ENCODE data around the gene APBB1. TPM values are rescaled to one million over a fixed set of nuclear protein-coding genes. Genes with fewer than 3 reads are reported as not detected.

APBB1 gene
- total RNA-seq, 8 experiments from 2014 or later, result 21.1 to 131 (median 93.3) TPM

DNA sequence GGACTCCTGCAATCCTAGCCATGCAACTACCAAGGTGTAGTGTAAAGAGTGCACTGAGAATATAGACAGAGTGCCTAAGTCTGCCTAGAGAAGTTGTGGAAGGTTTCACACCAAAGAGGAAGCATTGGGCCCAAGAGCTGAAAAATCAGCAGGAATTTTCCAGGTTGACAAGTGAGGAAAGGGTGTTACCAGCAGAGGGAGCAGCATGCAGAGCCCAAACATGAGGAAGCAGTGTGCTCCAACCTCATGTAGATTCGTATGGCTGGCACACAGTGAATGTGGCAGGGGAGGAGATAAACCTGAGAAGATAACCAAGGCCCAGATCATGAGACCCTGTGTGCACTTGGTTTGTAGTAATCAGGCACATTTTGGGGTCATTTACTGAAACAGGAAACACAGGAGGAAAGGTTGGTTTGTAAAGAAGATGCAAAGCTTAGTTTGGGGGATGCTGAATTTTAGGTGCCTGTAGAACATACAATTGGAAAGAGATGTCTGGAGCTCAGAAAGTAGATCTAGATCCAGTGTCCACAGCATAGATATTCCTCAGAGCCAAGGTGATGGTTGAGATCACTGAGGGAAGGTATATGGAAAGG, 20.2 kb upstream of the APBB1 start:
- 0 to 20% (median 0%) methylated on average over 1 of the region's 1 CpG; no CpG with 5 or more reads in 4 of the 10 experiments for WGBS, 10 experiments
- no peak overlapping the region for H3K4me3 ChIP-seq
- in situ Hi-C loops (cut with MboI; ENCODE audit: low pct_unique_long_range_greater_than_20kb in 2 of 9, low sequenced_read_pairs in 9 of 9, unreplicated experiment in 9 of 9), result no loop called here
- no peaks in the 10 kb centered on the region for H3K4me1 ChIP-seq (replicated peaks in 1 of 2)
- peak; percentile 44 to 85 (median 60) for ATAC-seq (replicated peaks in 6 of 8)
- no peak overlapping the region for H3K27ac ChIP-seq

DNA sequence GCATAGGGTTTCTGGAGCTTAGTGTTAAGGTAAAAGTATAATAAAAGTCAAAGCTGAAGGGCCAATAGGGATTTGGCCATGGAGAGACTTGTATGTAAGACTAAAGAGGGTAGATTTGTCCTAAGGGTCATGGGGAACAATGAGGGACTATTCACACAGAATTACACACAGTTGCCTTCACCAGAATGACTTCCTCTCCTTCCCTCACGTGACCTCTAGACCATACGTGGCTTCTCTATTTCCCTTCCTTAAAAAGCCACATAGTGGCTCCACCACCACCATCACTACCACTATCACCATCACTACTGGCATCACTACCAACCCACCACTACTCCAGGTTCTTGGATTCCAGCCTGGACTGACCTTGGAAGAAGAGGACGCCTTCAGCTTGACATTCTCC, 19.1 kb upstream of the APBB1 start:
- in situ Hi-C loops (cut with MboI; ENCODE audit: low pct_unique_long_range_greater_than_20kb in 2 of 9, low sequenced_read_pairs in 9 of 9, unreplicated experiment in 9 of 9), result no loop called here
- ATAC-seq (replicated peaks in 6 of 8), result no peak
- WGBS, 10 experiments, result 63 to 100% (median 83%) methylated on average over 2 to 3 of the region's 3 CpGs; no CpG with 5 or more reads in 3 of the 10 experiments
- no peaks in the 10 kb centered on the region for H3K4me1 ChIP-seq (replicated peaks in 1 of 2)
- no peak overlapping the region for H3K27ac ChIP-seq
- H3K4me3 ChIP-seq, result no peak overlapping the region

DNA sequence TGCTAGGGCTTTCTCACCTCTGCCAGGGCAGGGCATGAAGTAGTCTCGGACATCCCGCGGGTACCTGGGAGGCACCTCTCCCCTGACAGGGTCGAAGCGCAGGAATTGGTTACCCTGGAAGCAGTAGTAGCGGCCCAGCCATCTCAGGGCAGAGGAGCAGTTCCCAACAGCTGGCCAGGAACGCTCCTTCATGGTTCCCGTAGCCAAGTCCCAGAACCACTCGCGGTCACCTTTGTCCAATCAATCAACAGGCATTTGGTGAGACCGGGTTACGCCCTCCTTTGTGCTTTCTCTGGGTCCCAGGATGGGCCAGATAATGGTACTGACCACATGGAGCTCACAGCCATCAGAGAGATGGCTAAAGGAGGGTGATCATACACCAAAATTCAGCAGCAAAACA, 18.5 kb upstream of the APBB1 start:
- no peak for ATAC-seq (replicated peaks in 6 of 8)
- Histone ChIP-seq H3K27ac (no peak overlapping the region), H3K4me3 (no peak overlapping the region), H3K4me1 (replicated peaks in 1 of 2) (no peaks in the 10 kb centered on the region)
- WGBS, 10 experiments, result 60 to 100% (median 93%) methylated on average over 1 to 9 of the region's 12 CpGs; no CpG with 5 or more reads in 4 of the 10 experiments
- in situ Hi-C loops (cut with MboI; ENCODE audit: low pct_unique_long_range_greater_than_20kb in 2 of 9, low sequenced_read_pairs in 9 of 9, unreplicated experiment in 9 of 9), result no loop called here

DNA sequence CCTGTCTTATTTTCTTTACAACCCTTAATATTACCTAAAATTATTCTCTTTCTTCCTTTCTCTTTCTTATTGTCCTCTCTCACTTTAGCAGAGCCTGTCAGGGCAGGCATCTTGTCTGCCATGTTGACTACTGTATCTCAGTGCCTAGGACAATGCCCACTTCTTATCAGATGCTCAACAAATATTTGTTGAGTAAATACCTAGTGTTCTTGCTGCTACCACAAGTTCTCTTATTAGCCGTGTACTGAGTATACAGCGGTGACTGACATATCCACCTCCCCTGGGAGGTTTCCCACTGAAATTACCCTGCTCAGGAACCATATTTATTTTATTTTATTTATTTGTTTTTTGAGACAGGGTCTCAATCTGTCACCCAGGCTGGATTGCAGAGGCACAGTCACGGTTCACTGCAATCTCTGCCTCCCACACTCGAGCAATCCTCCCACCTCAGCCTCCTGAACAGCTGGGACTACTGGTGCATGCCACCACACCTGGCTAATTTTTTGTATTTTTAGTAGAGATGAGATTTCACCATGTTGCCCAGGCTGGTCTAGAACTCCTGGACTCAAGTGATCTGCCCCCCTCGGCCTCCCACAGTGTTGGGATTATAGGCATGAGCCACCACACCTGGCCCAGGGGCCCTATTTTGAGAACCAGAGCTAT, 15.2 kb upstream of the APBB1 start:
- H3K27ac ChIP-seq, result no peak overlapping the region
- 30 to 100% (median 69%) methylated on average over 1 to 5 of the region's 5 CpGs for WGBS, 10 experiments
- in situ Hi-C loops (cut with MboI; ENCODE audit: low pct_unique_long_range_greater_than_20kb in 2 of 9, low sequenced_read_pairs in 9 of 9, unreplicated experiment in 9 of 9), result no loop called here
- ATAC-seq (replicated peaks in 6 of 8), result peak in 1 of 8 experiments; percentile 49
- H3K4me3 ChIP-seq, result no peak overlapping the region
- no peaks in the 10 kb centered on the region for H3K4me1 ChIP-seq (replicated peaks in 1 of 2)

DNA sequence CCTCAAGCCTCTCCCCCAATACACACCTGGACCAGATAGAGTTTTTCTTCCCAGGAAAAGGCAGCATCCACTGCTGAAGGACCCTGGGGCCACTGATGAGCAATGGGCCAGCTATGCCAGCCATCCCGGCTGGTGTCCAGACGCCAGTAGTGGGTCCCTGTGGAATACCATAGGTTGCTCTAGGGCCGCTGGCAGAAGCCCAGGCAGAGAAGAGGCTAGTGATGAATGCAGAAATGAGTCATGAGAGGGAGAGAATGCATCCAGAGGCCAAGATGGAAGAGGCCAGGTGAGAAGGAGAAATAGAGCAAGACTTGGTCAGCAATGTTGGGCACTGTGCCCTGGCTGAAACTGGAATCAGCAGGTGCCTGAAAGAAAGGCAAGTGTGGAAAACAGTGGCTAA, 13.0 kb upstream of the APBB1 start:
- in situ Hi-C loops (cut with MboI; ENCODE audit: low pct_unique_long_range_greater_than_20kb in 2 of 9, low sequenced_read_pairs in 9 of 9, unreplicated experiment in 9 of 9), result no loop called here
- H3K27ac ChIP-seq, result no peak overlapping the region
- no peak overlapping the region for H3K4me3 ChIP-seq
- ATAC-seq (replicated peaks in 6 of 8), result no peak
- no peaks in the 10 kb centered on the region for H3K4me1 ChIP-seq (replicated peaks in 1 of 2)
- WGBS, 10 experiments, result 12 to 100% (median 55%) methylated on average over 1 to 3 of the region's 3 CpGs; no CpG with 5 or more reads in 3 of the 10 experiments

DNA sequence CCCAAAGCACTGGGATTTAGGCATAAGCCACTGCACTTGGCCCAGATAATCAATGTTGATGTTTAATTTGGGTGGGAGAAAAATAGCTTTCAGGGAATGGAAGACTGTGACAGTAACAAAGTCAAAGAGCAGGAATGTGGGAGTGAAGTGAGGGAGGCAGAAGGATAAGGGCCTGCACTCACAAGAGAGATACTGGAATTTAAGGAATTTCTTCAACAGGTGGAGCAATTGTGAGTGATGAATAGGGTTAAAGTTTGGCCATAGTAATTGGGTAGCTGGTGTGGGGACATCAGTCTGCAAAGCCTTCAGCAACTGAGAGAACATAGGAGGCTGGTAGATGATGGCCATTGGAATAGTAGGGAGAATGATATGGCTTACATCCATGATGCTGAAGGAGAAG, 8.6 kb upstream of the APBB1 start:
- ATAC-seq (replicated peaks in 6 of 8), result no peak
- in situ Hi-C loops (cut with MboI; ENCODE audit: low pct_unique_long_range_greater_than_20kb in 2 of 9, low sequenced_read_pairs in 9 of 9, unreplicated experiment in 9 of 9), result no loop called here
- Histone ChIP-seq H3K4me3 (no peak overlapping the region), H3K27ac (no peak overlapping the region), H3K4me1 (replicated peaks in 1 of 2) (no peaks in the 10 kb centered on the region)

DNA sequence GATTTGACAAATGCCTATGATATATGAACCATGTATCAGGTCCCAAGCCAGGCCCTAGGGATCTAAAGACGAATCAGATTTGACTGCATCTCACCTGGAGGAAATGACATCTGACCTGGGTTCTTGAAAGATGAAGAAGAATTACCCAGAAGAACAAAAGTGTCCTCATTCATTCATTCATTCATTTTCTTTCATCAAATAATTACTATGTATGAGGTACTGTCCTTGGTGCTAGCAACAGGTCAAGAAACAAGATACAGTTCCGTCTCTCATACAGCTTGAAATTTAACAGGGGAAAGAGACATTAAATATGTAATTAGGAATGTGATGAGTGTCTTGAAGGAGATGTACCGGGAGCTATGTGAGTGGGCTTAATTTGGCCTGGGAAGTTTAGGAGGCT, 1.8 kb upstream of the APBB1 start:
- WGBS, 10 experiments, result 71 to 100% (median 98%) methylated on average over 1 to 3 of the region's 3 CpGs; no CpG with 5 or more reads in 2 of the 10 experiments
- H3K4me1 ChIP-seq (replicated peaks in 1 of 2), result peaks cover 11 to 14% of the 10 kb centered on the region in 2 donors
- no peak overlapping the region for H3K4me3 ChIP-seq
- H3K27ac ChIP-seq, result no peak overlapping the region
- in situ Hi-C loops (cut with MboI; ENCODE audit: low pct_unique_long_range_greater_than_20kb in 2 of 9, low sequenced_read_pairs in 9 of 9, unreplicated experiment in 9 of 9), result no loop called here
- no peak for ATAC-seq (replicated peaks in 6 of 8)

DNA sequence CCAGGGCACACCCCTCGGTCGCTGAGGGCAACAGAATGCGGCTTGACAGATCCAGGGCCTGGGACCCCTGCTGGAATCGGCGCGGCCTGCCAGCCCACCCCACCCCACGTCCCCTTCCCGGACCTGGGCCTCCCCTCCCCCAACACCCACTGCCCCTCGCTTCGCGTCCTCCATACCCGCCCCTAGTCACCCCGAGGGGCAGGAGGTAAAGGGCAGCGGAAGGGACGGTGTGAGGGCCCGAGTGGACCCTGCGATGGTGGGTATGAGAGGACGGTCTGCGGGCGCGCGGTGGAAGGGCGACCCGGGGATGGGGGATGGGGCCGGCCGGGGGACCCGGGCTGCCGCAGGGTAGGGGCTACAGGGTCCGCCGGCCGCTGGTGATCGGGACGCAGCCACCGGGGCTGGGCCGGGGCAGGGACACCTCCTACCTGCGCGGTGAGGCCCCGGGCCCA, 311 bp downstream of the APBB1 start:
- H3K4me3 ChIP-seq, result peak overlapping the region; percentile 83 to 99 (median 95)
- WGBS, 10 experiments, result no CpG with 5 or more reads among the region's 38 CpGs
- in situ Hi-C loops (cut with MboI; ENCODE audit: low pct_unique_long_range_greater_than_20kb in 2 of 9, low sequenced_read_pairs in 9 of 9, unreplicated experiment in 9 of 9), result no loop called here
- peak in 6 of 8 experiments; percentile 13 to 44 (median 38) for ATAC-seq (replicated peaks in 6 of 8)
- H3K4me1 ChIP-seq (replicated peaks in 1 of 2), result peaks cover 11 to 14% of the 10 kb centered on the region in 2 donors
- H3K27ac ChIP-seq, result peak overlapping the region; percentile 94 to 96

DNA sequence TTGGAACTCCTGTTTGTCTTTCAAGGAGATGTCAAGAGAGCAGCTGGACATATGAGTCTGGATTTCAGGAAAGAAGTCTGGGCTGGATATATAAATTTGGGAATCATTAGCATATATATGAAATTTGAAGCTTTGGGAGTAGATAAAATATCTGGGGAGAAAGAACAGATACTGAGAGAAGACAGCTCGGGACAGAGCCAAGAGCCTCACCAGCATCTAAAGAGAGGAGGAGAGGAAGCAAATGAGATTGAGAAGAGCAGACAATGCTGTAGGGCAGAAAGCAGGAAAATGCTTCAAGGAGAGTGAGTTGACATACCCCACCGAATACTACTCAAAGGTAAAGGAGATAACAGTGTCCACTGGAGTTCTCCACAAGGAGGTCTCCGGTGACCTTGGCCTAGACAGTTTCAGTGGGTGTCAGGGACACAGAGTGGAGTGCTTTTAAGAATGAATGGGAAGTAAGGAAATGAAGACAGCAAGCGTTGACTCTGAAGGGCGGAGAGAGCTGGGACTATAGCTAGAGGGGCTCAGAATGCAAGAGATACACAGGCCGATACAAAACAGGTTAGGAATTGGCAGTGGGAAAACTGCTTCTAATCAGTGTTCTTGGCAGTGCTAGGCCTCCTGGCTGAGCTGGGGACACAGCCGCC, 862 bp downstream of the APBB1 start:
- Histone ChIP-seq H3K4me1 (replicated peaks in 1 of 2) (peaks cover 11 to 14% of the 10 kb centered on the region in 2 donors), H3K27ac (peak overlapping the region; percentile 94 to 96), H3K4me3 (peak overlapping the region; percentile 83 to 99 (median 95))
- in situ Hi-C loops (cut with MboI; ENCODE audit: low pct_unique_long_range_greater_than_20kb in 2 of 9, low sequenced_read_pairs in 9 of 9, unreplicated experiment in 9 of 9), result no loop called here
- WGBS, 10 experiments, result 0 to 71% (median 33%) methylated on average over 1 to 6 of the region's 7 CpGs
- ATAC-seq (replicated peaks in 6 of 8), result peak in 3 of 8 experiments; percentile 18 to 34 (median 28)

DNA sequence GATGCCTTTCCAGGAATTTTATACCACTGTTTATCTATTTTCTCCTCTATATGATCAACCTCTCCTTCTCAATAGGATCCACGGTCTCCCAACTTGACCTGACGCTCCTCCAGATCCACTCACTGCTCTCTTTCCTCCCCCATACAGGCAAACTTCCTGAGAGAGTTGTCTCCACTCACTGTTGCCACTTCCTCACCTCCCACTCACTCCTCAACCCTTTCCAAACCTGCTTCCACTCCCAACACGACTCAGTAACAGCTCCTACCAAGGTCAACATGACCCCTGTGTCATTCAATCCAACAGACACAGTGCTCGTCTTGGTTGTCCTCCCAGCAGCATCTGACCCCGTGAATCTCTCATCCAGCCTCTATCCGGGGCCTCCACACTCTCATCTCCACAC, 3.1 kb downstream of the APBB1 start:
- Histone ChIP-seq H3K27ac (no peak overlapping the region), H3K4me3 (no peak overlapping the region), H3K4me1 (replicated peaks in 1 of 2) (peaks cover 11 to 14% of the 10 kb centered on the region in 2 donors)
- in situ Hi-C loops (cut with MboI; ENCODE audit: low pct_unique_long_range_greater_than_20kb in 2 of 9, low sequenced_read_pairs in 9 of 9, unreplicated experiment in 9 of 9), result no loop called here
- 52 to 90% (median 87%) methylated on average over 3 to 6 of the region's 6 CpGs; no CpG with 5 or more reads in 1 of the 10 experiments for WGBS, 10 experiments
- no peak for ATAC-seq (replicated peaks in 6 of 8)

DNA sequence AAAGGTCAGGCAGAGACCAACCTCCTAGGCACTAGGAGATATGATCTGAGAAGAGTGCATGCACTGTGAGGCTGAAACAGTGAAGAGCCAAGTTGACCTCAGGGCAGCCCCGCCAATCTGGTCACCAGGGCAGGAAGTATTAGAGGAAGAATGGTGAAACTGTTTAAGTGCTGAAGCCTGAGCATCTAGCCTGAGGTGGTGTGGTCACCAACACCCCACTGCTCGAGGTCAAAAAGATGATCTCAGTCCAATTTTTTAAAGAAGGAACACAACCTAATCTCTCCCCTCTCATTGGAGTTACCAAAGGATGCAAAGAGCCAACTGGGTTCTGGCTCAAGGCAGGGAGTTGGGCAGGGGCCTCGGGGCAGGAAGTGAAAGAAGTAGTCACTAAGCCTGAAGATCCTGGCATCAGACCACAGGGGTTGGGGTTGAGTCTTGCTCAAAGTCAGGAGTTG, 4.0 kb downstream of the APBB1 start:
- in situ Hi-C loops (cut with MboI; ENCODE audit: low pct_unique_long_range_greater_than_20kb in 2 of 9, low sequenced_read_pairs in 9 of 9, unreplicated experiment in 9 of 9), result no loop called here
- Histone ChIP-seq H3K4me1 (replicated peaks in 1 of 2) (peaks cover 9 to 11% of the 10 kb centered on the region in 2 donors), H3K4me3 (no peak overlapping the region), H3K27ac (no peak overlapping the region)
- WGBS, 10 experiments, result 0 to 100% (median 86%) methylated on average over 1 to 3 of the region's 3 CpGs; no CpG with 5 or more reads in 4 of the 10 experiments
- no peak for ATAC-seq (replicated peaks in 6 of 8)

DNA sequence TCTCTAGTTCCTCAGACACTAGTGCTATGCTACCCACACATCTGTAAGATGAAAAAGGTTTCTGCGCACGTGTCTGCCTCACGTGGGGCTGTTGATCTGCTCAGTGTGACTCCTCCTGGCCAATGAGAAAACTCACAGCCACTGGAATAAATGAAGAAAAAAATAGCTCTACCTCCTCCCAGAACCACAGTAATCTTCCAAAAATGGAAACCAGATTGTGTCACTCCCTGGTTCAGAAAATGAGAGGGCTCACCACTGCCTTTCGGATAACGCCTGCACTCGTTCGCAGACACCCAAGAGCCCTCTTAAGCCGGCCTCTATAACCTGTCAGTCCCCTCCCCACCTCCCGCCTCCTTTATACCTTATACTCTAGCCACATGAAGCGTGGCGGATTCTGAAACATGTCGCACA, 5.1 kb downstream of the APBB1 start:
- in situ Hi-C loops (cut with MboI; ENCODE audit: low pct_unique_long_range_greater_than_20kb in 2 of 9, low sequenced_read_pairs in 9 of 9, unreplicated experiment in 9 of 9), result no loop called here
- 63 to 98% (median 91%) methylated on average over 5 to 8 of the region's 12 CpGs; no CpG with 5 or more reads in 4 of the 10 experiments for WGBS, 10 experiments
- ATAC-seq (replicated peaks in 6 of 8), result no peak
- H3K27ac ChIP-seq, result no peak overlapping the region
- H3K4me3 ChIP-seq, result no peak overlapping the region
- peaks cover 6 to 9% of the 10 kb centered on the region in 2 donors for H3K4me1 ChIP-seq (replicated peaks in 1 of 2)

DNA sequence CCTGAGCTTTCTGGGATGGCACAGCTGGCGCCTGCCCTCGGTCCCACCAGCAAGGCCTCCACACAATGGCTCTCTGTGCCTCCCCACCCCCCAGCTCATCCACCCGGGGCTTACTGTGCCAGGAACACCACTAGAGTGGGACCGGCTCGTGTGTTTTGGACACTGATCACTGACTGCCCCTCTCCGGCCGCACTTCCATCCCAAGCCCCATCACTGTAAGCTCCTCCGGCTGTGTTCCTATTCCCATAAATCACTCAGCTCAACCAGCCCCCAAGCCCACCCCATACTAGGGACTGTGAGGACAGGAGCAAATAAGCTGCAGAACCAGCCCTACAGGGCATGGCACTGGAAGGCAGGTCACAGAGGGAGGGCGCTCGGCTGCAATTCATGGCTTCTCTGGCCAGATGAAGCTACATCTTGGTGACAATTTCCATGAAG, 7.3 kb downstream of the APBB1 start:
- peaks cover 0 to 3% of the 10 kb centered on the region in 2 donors for H3K4me1 ChIP-seq (replicated peaks in 1 of 2)
- WGBS, 10 experiments, result 89 to 100% (median 98%) methylated on average over 1 to 6 of the region's 10 CpGs; no CpG with 5 or more reads in 6 of the 10 experiments
- in situ Hi-C loops (cut with MboI; ENCODE audit: low pct_unique_long_range_greater_than_20kb in 2 of 9, low sequenced_read_pairs in 9 of 9, unreplicated experiment in 9 of 9), result no loop called here
- no peak overlapping the region for H3K27ac ChIP-seq
- H3K4me3 ChIP-seq, result no peak overlapping the region
- ATAC-seq (replicated peaks in 6 of 8), result no peak

Data from motor neuron (in vitro differentiated cells).